NCI-H82 treated with DMSO at 0.1 percent for 48 hours (cell line): ENCODE results near the gene GZMM.

Source experiments
- DNase-seq: peaks from one replicate; lab custom pipeline; 2025; ENCODE audit not compliant: unreplicated experiment; lab: John Stamatoyannopoulos, UW

GZMM gene

DNA sequence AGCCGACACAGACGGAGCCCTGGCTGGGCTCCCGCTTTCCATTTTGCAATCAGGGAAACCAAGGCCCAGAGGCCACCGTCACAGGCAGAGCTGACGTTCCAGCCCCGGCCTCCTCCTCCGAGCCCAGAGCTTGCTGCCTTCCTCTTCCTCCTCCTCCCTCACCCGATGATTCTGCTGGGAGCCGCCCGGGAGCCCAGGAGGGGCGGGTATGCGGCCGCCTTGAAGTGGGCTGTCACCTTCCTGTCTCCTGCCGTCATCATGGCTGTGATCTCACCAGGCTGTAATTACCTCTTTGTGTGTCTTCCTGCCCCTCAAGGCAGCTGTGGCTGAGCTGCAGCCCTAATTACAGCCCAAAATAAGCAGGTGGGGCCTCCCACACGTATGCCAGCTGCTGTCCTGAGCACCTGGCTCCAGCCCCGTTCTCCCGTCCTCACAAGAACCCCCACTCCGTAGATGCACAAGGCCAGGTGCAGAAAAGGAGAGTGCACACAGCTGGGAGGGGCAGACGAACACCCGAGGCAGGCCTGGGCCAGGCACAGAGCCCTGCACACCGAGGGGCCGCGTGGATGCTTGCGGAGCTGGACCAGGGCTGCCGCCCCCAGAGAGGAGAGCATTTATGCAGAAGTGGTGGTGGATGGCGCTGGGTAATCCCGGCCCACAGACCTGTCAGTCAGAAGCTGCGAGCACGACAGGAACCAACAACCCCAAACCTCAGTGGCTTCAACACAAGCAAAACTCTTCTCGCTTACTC is 32.6 kb upstream of the GZMM start:
- no peak for DNase-seq

DNA sequence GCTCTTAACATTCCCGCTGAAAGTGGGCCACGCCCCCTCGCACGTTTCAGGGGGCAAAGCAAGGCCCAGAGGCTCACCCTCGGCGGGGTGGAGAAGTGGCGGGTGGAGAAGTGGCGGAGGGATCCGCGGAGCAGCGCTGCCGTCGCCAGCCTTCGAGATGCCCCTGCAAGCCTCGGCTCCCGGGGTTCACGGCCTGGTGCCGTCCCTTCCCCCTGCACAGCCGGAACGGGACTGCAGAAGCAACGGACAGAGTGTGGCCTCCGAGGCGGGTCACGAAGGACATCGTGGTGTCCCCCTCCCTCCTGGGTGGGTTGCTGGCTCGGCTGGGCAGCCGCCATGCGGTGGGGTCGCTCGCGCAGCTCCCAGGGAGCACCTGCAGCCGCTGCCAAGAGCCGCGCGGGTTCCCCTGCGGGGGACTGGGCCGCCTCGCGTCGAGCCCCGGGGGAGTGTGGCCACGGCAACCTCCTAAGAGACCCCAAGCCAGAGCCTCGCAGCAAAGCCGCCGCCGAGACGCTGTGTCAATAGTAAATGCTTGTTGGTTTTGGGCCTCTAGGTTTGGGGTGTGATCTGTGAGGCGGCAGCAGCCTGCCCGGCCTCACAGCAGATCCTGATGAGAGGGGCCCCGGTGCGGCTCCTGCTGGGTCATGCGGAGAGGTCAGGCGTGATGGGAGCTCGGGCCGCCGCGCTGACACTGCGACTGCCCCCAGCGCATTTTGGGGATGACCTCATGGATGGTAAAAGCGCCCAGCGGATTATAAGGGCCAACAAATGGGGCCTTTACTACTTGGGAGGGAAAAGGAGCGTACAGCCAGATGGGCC is 31.1 kb upstream of the GZMM start:
- no peak for DNase-seq

DNA sequence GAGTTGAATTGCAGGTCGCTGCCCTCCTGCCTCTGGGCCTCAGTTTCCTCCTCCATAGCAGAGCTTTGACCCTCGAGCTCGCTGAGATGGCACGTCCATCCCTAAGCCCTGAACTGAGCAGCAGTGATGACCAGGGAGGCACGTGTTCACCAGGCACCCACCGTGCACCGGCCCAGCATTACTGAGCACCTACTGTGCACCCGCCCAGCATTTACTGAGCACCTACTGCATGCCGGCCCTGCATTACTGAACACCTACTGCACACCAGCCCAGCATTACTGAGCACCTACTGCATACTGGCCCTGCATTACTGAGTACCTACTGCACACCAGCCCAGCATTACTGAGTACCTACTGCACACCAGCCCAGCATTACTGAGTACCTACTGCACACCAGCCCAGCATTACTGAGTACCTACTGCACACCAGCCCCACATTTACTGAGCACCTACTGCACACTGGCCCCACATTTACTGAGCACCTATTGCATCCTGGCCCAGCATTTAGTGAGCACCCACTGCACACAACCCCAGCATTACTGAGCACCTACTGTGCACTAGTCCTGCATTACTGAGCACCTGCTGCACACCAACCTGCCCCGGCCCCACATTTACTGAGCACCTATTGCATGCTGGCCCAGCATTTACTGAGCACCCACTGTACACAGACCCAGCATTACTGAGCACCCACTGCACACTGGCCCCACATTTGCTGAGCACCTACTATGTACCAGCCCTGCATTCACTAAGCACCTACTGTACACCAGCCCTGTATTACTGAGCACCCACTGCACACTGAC is 30.3 kb upstream of the GZMM start:
- no peak for DNase-seq

DNA sequence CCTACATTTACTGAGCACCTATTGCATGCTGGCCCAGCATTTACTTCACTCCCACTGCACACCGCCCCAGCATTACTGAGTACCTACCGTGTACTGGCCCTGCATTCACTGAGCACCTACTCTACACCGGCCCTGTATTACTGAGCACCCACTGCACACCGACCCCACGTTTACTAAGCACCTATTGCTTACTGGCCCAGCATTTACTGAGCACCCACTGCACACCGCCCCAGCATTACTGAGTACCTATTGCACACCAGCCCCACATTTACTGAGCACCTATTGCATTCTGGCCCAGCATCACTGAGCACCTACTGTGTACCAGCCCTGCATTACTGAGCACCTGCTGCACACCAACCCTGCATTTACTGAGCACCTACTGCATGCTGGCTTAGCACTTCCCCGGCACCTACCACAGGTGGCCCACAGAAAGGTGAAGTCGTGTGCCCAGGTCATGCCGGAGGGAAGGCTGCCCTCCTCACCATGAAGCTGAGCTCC is 29.6 kb upstream of the GZMM start:
- DNase-seq, result no peak

DNA sequence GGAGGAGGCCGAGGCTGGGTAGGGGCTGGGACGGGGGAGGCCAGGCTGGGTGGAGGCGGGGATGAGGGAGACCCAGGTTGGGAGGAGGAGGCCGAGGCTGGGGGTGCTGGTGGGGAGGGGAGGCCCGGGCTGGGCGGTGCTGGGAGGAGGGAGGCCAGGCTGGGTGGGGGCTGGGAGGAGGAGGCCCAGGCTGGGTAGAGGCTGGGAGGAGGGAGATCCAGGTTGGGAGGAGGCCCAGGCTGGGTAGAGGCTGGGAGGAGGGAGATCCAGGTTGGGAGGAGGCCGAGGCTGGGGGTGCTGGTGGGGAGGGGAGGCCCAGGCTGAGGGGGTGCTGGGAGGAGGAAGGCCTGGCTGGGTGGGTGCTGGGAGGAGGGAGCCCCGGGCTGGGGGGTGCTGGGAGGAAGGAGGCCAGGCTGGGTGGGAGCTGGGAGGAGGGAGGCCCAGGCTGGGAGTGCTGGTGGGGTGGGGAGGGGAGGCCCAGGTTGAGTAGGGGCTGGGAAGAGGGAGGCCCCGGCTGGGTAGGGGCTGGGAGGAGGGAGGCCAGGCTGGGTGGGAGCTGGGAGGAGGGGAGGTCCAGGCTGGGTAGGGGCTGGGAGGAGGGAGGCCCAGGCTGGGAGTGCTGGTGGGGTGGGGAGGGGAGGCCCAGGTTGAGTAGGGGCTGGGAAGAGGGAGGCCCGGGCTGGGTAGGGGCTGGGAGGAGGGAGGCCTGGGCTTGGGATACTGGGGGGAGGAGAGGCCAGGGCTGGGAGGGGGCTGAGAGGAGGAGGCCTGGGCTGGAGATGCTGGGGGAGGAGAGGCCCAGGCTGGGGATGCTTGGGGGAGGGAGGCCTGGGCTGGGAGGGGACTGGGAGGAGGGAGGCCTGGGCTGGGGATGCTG is 25.9 kb upstream of the GZMM start:
- DNase-seq, result no peak

DNA sequence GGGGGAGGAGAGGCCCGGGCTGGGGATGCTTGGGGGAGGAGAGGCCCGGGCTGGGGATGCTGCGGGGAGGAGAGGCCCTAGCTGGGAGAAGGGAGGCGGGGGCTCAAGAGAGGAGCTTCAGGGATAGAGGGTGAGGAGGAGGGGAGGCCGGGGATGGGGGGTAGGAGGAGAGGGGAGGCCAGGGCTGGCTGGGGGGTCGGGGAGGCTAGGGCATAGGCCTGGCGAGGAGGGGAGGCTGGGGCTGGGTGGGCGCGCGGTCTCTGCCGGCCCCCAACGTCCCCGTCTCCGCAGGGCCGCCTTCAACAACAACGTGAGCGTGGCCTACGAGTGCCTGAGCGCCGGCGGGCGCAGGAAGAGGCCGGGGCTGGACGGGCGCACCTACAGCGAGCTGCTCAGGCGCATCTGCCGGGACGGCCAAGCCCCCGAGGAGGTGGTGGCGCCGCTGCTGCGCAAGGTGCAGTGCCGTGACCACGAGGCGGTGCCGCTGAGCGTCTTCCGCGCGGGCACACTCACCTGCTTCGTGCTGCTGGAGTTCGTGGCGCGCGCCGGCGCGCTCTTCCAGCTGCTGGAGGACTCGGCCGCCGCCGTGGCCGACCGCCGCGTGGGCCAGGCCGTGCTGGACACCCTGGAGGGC is 25.1 kb upstream of the GZMM start:
- no peak for DNase-seq

DNA sequence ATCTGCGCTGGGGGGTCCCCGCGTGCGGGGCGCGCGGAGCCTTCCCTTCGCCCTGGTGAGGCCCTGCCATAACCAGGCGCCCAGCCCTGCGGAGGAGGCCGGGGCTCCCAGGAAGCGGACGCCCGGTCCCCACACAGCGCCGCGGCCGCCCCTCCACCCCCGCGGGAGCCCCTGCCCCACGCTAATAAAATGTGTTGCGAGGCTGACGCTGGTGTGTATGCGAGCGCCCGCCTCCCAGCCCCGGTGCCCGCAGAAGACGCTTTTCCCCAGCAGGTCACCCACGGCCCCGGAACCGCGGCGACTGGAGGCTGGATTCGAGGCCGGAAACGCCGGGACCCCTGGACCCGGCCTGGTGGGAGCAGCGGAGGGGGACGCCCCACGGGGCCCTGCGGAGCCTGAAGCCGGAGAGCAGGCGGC is 24.4 kb upstream of the GZMM start:
- no peak for DNase-seq

DNA sequence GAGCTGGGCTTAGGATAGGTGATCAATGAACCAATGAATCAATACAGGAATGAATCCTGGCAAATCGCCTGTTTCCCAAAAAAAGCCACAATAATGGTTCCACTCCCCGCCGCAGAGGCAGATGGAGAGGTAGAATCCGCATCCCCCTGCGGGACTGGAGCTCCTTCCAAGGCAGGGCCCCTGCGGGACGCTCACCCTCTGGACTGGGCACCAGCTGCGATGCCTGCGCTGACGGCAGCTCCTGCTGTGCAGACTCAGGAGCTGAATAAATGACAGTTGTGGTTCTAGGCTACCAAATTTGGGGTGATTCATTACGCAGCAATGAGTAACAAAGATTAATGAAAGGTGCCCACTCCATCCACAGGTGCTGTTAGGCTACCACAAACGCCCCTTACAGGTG is 21.1 kb upstream of the GZMM start:
- DNase-seq, result no peak

DNA sequence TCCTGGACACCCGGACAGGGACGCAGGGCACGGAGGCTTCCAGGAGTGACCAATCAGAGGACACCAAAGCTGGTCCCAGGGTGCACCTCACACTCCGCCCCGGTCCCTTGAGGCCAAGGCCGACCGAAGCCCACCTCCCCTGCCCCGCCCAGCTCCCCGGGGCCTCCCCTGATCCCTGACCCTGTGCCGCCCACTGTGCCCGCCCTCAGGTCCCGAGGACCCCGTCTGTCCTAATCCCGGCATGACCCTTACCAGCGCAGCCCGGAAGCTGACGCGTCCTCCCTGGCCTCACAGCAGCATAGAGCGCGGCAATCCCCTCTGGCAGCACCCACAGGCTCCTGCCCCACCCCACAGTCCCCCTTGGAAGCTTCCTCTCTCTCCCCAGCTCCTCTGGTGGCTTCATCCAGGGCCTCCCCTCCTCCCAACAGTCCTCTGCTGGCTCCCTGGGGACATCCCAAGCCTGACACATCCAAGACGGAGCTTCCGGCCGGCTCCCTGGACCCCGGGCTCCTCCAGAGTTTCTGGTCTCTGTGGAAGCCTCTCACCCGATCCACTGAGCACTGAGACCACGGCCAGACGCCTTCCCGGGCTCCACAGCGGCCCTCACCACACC is 19.7 kb upstream of the GZMM start:
- no peak for DNase-seq

DNA sequence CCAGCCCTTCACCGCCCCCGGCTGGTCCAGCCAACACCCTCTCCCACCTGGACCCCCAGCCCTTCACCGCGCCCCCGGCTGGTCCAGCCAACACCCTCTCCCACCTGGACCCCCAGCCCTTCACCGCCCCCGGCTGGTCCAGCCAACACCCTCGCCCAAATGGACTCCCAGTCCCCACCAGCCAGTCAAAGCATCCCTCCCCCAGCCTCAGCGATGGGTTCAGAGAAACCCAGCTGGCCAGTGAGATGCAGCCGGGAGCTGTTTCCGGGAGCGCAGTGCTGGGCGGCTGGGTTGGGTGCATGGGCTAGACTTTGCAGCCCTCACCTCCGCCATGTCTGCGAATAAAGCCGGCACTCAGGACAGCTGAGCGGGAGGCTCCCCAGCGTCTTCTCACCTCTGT is 18.8 kb upstream of the GZMM start:
- no peak for DNase-seq

DNA sequence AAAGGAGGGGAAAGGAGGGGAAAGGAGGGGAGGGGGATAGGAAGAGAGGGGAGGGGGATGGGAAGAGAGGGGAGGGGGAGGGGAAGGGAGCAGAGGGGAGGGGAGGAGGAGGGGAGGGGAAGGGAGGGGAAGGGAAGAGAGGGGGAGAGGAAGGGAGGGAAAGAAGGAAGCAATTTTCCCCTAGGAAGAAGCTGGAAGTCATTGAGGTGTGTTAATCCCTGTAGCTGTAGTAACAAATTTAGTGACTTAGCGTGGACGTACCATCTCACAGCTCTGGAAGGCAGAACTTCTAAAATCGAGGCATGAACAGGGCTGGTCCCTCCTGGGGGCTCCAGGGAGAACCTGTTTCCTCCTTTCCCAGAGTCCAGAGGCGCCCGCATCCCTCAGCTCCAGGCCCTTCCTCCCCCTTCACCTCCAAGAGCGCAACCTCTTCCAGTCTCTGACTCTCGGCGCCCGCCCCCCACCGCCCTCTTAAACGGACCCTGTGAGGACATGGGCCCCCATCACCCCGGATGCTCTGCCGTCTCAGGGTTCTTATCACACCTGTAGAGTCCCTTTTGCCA is 17.9 kb upstream of the GZMM start:
- DNase-seq, result no peak

DNA sequence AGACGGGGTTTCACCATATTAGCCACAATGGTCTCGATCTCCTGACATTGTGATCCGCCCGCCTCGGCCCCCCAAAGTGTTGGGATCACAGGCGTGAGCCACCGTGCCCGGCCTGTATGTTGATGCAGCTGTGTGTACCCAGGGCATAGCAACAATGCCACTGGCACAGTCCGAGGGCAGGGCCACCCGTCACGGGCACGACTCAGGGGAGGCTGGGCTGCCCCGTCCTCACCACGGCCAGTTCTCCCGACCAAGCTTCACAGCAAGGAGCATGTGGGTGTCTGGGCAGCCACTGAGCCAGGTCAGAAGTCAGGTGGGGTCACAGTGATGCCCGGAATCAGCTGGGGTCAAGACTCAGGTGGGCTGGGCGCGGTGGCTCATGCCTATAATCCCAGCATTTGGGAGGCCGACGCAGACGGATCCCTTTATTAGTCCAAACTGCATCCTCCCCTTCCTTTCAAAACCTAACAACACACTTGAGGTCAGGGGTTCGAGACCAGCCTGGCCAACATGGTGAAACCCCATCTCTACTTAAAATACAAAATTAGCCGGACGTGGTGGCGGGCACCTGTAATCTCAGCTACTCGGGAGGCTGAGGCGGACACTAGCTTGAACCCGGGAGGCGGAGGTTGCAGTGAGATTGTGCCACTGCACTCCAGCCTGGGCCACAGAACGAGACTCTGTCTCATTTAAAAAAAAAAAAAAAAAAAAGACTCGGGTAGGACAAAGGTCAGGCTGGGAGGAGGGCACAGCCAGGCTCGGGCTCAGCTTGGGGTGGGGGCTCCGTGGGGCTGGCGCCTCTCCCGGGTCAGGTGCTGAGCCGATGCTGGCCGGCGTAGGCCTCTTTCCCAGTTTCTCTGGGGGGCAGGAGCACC is 13.5 kb upstream of the GZMM start:
- DNase-seq, result no peak

DNA sequence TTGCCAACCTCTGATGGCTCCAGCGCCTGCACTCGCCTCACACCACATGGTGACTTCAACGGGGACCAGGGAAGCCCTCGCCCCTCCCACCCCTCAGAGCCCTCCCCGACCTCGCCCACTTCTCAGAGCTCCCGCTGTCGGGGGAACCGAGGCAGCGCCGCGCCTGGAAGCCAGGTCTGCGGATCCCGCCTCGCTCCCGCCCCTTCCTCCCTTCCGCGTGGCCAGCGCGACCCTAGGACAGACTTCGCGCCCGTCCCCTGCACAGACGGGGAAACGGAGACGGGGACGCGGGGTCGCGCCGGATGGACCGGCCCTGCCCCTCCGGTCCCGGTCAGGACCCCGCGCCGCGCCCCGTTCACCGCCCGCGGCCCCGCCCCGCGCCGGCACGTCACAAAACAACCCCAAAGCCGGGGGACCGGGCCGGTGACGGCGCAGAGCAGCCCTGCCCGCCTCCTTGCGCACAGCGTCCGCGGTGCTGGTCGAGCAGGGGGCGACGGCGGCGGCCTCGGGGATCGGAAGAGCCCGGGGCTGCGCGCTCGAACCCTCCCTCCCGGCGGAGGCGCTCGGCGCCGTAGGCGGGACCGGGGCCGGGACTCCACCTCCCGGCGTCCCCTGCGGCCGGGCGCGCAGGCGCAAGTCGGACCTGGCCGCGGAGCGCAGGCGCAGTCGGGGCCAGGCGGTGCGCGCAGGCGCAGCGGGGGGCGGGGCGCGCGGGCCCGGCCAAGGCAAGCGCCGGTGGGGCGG is 12.7 kb upstream of the GZMM start:
- DNase-seq, result peak; percentile 50

DNA sequence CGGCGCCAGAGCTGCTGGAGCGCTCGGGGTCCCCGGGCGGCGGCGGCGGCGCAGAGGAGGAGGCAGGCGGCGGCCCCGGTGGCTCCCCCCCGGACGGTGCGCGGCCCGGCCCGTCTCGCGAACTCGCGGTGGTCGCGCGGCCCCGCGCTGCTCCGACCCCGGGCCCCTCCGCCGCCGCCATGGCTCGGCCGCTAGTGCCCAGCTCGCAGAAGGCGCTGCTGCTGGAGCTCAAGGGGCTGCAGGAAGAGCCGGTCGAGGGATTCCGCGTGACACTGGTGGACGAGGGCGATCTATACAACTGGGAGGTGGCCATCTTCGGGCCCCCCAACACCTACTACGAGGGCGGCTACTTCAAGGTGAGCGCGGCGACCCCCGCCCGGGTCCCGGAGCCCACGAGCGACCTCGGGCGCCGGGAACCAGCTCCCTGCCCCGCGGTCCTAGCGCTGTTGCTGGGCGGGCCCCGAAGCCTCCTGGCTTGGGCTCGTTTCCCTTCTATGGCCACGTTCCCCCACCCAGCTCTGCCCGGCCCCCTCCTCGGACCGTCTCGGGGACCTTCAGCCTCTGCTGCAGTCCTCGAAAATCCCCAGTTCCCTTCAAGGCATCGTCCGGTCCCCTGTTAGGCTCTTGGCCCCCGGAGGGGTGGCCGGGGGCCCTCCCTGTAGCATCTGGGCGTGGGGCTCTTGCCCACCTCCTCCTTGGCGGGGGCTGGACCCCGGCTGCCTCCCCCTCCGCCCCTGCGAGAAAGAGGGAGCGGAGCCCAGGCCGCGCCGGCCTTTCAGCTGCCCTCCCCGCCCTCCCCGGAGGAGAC is 11.9 kb upstream of the GZMM start, which contains the start of gene CDC34:
CDC34 (plus strand) TSS at position 8 of the 808 bp plus-strand sequence; CDS start at position 180, 172 bp downstream.
- DNase-seq, result no peak

DNA sequence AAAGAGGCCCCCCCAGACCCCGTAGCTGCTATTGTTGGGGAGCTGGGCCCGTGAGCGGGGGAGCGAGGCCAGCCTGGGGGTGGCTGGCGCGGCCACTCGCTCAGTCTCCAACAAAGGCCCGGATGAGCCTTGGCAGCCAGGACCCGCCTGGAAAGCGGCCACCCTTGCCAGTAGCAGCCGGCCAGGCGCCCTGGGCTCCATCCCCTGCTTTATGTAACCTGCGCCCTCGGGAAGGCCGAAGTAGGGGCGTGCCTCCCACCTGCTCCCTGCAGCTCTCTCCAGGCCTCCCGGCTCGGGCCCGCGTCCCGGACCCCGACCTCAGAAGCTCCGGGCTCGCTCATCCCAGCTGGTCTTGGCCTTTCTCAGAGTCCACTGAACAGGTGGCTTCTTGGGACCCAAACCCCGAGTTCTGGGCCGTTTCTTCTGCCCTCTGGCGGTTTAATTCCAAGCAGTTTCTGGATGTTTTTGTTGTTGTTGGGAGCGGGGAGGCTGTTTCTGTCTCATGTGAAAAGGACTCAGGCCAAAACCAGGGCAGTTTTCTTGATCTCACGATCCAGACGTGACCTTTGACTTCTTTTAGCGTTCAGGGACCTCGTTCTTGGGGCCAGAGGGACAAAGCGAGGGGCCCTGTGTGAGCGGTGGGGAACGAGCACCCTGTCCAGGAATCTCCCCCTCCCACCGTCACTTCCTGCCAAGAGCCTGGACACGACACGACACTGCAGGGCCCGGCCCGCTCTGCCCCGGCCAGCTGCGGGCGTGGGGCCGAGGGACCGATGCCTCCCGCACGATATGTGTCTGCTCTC is 11.1 kb upstream of the GZMM start:
- no peak for DNase-seq
